Ovary (tissue), 9 donors: ENCODE results near the gene SLC15A5. TPM values are rescaled to one million over a fixed set of nuclear protein-coding genes. Genes with fewer than 3 reads are reported as not detected.

Source experiments
- DNase-seq, 5 donors: peaks; one replicate each; pipeline ENCODE4 v3.0.0-alpha.2; 2019 to 2020
- H3K27ac ChIP-seq, 2 donors: fragments of 200-600 bp; one replicate each; pipeline versions ENCODE4 v1.5.1 to v1.8.0; 2019 to 2022
- H3K27me3 ChIP-seq: fragments of 200-600 bp; one replicate; pipeline ENCODE4 v1.8.0; 2022
- H3K36me3 ChIP-seq: fragments of 200-600 bp; sonication (generic); one replicate; pipeline ENCODE4 v1.5.1; 2019
- H3K4me1 ChIP-seq: one replicate; pipeline ENCODE4 v1.8.1; 2013; ENCODE audit warnings: mild to moderate bottlenecking, moderate library complexity; ENCODE audit not compliant: insufficient read depth
- H3K4me3 ChIP-seq: fragments of 200-600 bp; sonication (generic); one replicate; pipeline ENCODE4 v1.5.1; 2017
- H3K9me3 ChIP-seq, 2 donors: fragments of 200-600 bp in 1 of 2; sonication (generic) in 1 of 2; one replicate each; pipeline versions ENCODE4 v1.5.1 to v1.8.1; 2013 to 2019; ENCODE audit warnings: mild to moderate bottlenecking in 1 of 2, moderate library complexity in 1 of 2
- CTCF ChIP-seq, 3 donors: fragments of 450-650 bp in 2 of 3; fragments of 200-600 bp in 1 of 3; IDR thresholded peaks; one replicate each; pipeline versions ENCODE4 v1.5.1 to v1.8.0; 2016 to 2022; ENCODE audit warnings: antibody characterized with exemption in 3 of 3, mild to moderate bottlenecking in 1 of 3
- EP300 ChIP-seq: sonication (generic); formaldehyde crosslinking; IDR thresholded peaks from one replicate; pipeline ENCODE4 v1.6.1; 2017; ENCODE audit warnings: antibody characterized with exemption
- POLR2A ChIP-seq: fragments of 450-650 bp; IDR thresholded peaks from one replicate; pipeline ENCODE4 v1.6.1; 2017; ENCODE audit warnings: antibody characterized with exemption, mild to moderate bottlenecking, moderate library complexity
- WGBS, 3 donors: extraction: QIAGEN DNeasy Blood & Tissue Kit in 1 of 3; methylation state at CpG; one replicate each; pipeline versions ENCODE4 v1.1.5 to v1.1.7; 2013 to 2017; 5-methylcytosine and 5-hydroxymethylcytosine counted together
- intact Hi-C, 4 donors: fragments of 100-400 bp; cut with DNase I; formaldehyde crosslinking; loops; one replicate each; pipeline versions ENCODE4 v1.11.0 to v1.15.1; 2022 to 2023
- polyA plus RNA-seq, 2 donors: library from polyadenylated mRNA; stranded (reverse); fragments of 200-250 nt in 1 of 2; fragments of 350-450 nt in 1 of 2; fragmentation: Illumina TruSeq in 1 of 2; extraction: RNeasy Lipid Tissue Mini Kit (QIAGEN cat#74804) in 1 of 2; gene quantifications; one replicate each; pipeline ENCODE4 v1.2.3, GENCODE V29; 2013 to 2014
- total RNA-seq, 7 donors: library from RNA; depleted of rRNA in 2 of 7; stranded (reverse); fragments of >200 nt in 2 of 7; fragmentation: NEBNext Ultra II Directional in 3 of 7; extraction: Animal tissue kit (Norgen Biotek cat#: 25700) in 3 of 7; gene quantifications; one replicate each; pipeline versions ENCODE4 v1.1.0 to v1.2.4, GENCODE V29; 2016 to 2023
- donor health status: DM: no; HTN: no; CAD: no; lungs with moderate emphysema.
- donor health status: DM: no; HTN: no; CAD: no.
- donor health status: Bipolar disorder and iron deficiency.
- donor health status: DM: yes; HTN: yes; CAD: no.
- donor health status: DM: no; HTN: no; CAD: no.
- donor health status: DM: yes; HTN: yes; CAD: no.

Gene SLC15A5
- total and polyA plus RNA-seq, 9 donors: not detected

GRCh38 chr12:16294376-16294956 lies 17.0 kb upstream of the SLC15A5 start:
- Histone ChIP-seq H3K4me3 (no peak overlapping the region), H3K9me3 (no peaks in the 10 kb centered on the region), H3K36me3 (no peaks in the 10 kb centered on the region), H3K4me1 (no peaks in the 10 kb centered on the region), H3K27me3 (no peaks in the 10 kb centered on the region), H3K27ac (no peak overlapping the region)
- WGBS, 3 donors: 4 to 9% (median 4%) methylated on average over 1 of the region's 1 CpG
- no peak for DNase-seq
- intact Hi-C loops: no loop called here
- no peak for TF ChIP-seq EP300
- no peak for TF ChIP-seq CTCF (IDR thresholded peaks at IDR 0.05)
- TF ChIP-seq POLR2A: no peak

GRCh38 chr12:16291032-16291431 lies 13.5 kb upstream of the SLC15A5 start:
- H3K4me3 ChIP-seq: no peak overlapping the region
- no peaks in the 10 kb centered on the region for H3K36me3 ChIP-seq
- DNase-seq: no peak
- H3K27ac ChIP-seq: no peak overlapping the region
- WGBS, 3 donors: 77 to 84% (median 79%) methylated on average over 4 of the region's 4 CpGs
- H3K9me3 ChIP-seq: no peaks in the 10 kb centered on the region
- no peaks in the 10 kb centered on the region for H3K27me3 ChIP-seq
- intact Hi-C loops: no loop called here
- H3K4me1 ChIP-seq: no peaks in the 10 kb centered on the region
- no peak for TF ChIP-seq CTCF (IDR thresholded peaks at IDR 0.05)

- H3K9me3 ChIP-seq: no peaks in the 10 kb centered on the region
- DNase-seq: no peak
- H3K27ac ChIP-seq: no peak overlapping the region
- H3K4me1 ChIP-seq: no peaks in the 10 kb centered on the region
- intact Hi-C loops: no loop called here
- H3K4me3 ChIP-seq: no peak overlapping the region
- no peak for TF ChIP-seq CTCF (IDR thresholded peaks at IDR 0.05)
- TF ChIP-seq POLR2A: no peak
- TF ChIP-seq EP300: no peak
- no peaks in the 10 kb centered on the region for H3K36me3 ChIP-seq
- H3K27me3 ChIP-seq: no peaks in the 10 kb centered on the region
- WGBS, 3 donors: 81 to 84% (median 82%) methylated on average over 3 of the region's 3 CpGs
Observed at GRCh38 chr12:16285586-16285985, 8.1 kb upstream of the SLC15A5 start.

GRCh38 chr12:16282978-16283377 lies 5.5 kb upstream of the SLC15A5 start:
- Histone ChIP-seq H3K9me3 (no peaks in the 10 kb centered on the region), H3K27ac (no peak overlapping the region), H3K27me3 (no peaks in the 10 kb centered on the region), H3K4me1 (no peaks in the 10 kb centered on the region), H3K4me3 (no peak overlapping the region), H3K36me3 (no peaks in the 10 kb centered on the region)
- DNase-seq: no peak
- TF ChIP-seq CTCF (IDR thresholded peaks at IDR 0.05) (no peak), POLR2A (no peak), EP300 (no peak)
- intact Hi-C loops: no loop called here
- 57 to 68% (median 58%) methylated on average over 2 of the region's 2 CpGs for WGBS, 3 donors
